HepG2 (cell line): ENCODE data around the gene PDZRN4. TPM values are rescaled to one million over a fixed set of nuclear protein-coding genes. Genes with fewer than 3 reads are reported as not detected.

Experiments used
- ATAC-seq: fragments of 200-7000 bp; cut with Tn5 transposase; 3 replicates; pipeline ENCODE4 v1.9.1; 2020; ENCODE audit warnings: mild to moderate bottlenecking, moderate library complexity
- BruUV-seq: library from RNA; stranded (reverse); fragments of 400-500 nt; replicated peaks from 2 replicates; lab custom pipeline; 2021; lab: Mats Ljungman, UMichigan
- CTCF ChIA-PET: fragments of 300-600 bp; formaldehyde crosslinking; extraction: SDS; loops from one replicate; lab custom pipeline; 2021; ENCODE audit warnings: low total read pairs, inconsistent platforms, low intra/inter-chr PET ratio; lab: Yijun Ruan, JAX
- POLR2A ChIA-PET: fragments of 350-600 bp; sonication (Branson Sonifier 250); formaldehyde crosslinking; loops from one replicate; lab custom pipeline; 2020; ENCODE audit warnings: antibody characterized with exemption, inconsistent platforms; lab: Yijun Ruan, JAX
- DNase-seq: peaks from one replicate; pipeline ENCODE4 v3.0.0-alpha.2; 2015; ENCODE audit warnings: low spot score
- FAIRE-seq: peaks from 3 replicates; lab custom pipeline; 2011; peaks lifted over from hg19 to GRCh38; lab: Jason Lieb, UNC
- H2AFZ ChIP-seq: one replicate; pipeline ENCODE4 v1.6.1; 2011; ENCODE audit warnings: low read length, inconsistent platforms
- H3K27ac ChIP-seq: fragments of 300-600 bp; 3 replicates; pipeline ENCODE4 v1.8.0; 2011; ENCODE audit warnings: mixed run types, mild to moderate bottlenecking, mixed read lengths, low read length, inconsistent platforms; ENCODE audit not compliant: insufficient read depth; ENCODE audit errors: extremely low read length
- H3K27me3 ChIP-seq, 2 experiments: fragments of 200-600 bp in 1 of 2; 2 replicates in 1 of 2; 3 replicates in 1 of 2; pipeline versions ENCODE4 v1.6.0 to v1.8.0; 2011; ENCODE audit warnings: low read length in 2 of 2, mild to moderate bottlenecking in 2 of 2, moderate library complexity in 2 of 2, inconsistent platforms in 1 of 2; ENCODE audit not compliant: insufficient read depth in 2 of 2, control insufficient read depth in 1 of 2
- H3K36me3 ChIP-seq, 2 experiments: fragments of 200-600 bp in 1 of 2; replicated peaks in 1 of 2; 2 replicates in 1 of 2; 3 replicates in 1 of 2; pipeline versions ENCODE4 v1.5.1 to v1.8.0; 2011; ENCODE audit warnings: low read length in 2 of 2, inconsistent platforms in 1 of 2; ENCODE audit not compliant: insufficient read depth in 2 of 2, control insufficient read depth in 1 of 2
- H3K4me1 ChIP-seq: 2 replicates; pipeline ENCODE4 v1.5.1; 2012; ENCODE audit warnings: low read length, inconsistent platforms; ENCODE audit not compliant: insufficient read depth
- H3K4me2 ChIP-seq: 2 replicates; pipeline ENCODE4 v1.6.0; 2011; ENCODE audit warnings: low read depth, low read length, inconsistent platforms
- H3K4me3 ChIP-seq, 3 experiments: fragments of 200-600 bp in 1 of 3; sonication (generic), shearing (Covaris generic) in 1 of 3; replicated peaks in 1 of 3; 2 replicates each; pipeline ENCODE4 v1.5.1; 2011 to 2016; ENCODE audit warnings: low read length in 3 of 3, inconsistent platforms in 2 of 3, low read depth in 2 of 3, mild to moderate bottlenecking in 2 of 3, control low read depth in 1 of 3, mixed read lengths in 1 of 3; ENCODE audit not compliant: insufficient read depth in 1 of 3
- H3K79me2 ChIP-seq: one replicate; pipeline ENCODE4 v1.6.1; 2011; ENCODE audit warnings: low read length, inconsistent platforms; ENCODE audit not compliant: insufficient read depth
- H3K9ac ChIP-seq: 2 replicates; pipeline ENCODE4 v1.6.0; 2011; ENCODE audit warnings: mild to moderate bottlenecking, low read depth, low read length, inconsistent platforms; ENCODE audit not compliant: insufficient read depth
- H3K9me3 ChIP-seq: 2 replicates; pipeline ENCODE4 v1.5.1; 2012; ENCODE audit warnings: mild to moderate bottlenecking, low read length
- H4K20me1 ChIP-seq: 2 replicates; pipeline ENCODE4 v1.6.0; 2011; ENCODE audit warnings: inconsistent platforms, mild to moderate bottlenecking, low read length, moderate library complexity; ENCODE audit not compliant: insufficient read depth
- GATAD2A ChIP-seq: IDR thresholded peaks from 2 replicates; pipeline ENCODE4 v1.6.1; 2016
- KLF15 ChIP-seq: sonication (generic); formaldehyde crosslinking; IDR thresholded peaks from 2 replicates; pipeline ENCODE4 v1.8.1; 2023; ENCODE audit warnings: borderline replicate concordance, mild to moderate bottlenecking, inconsistent platforms, missing genetic modification reagents, mixed read lengths
- RORA ChIP-seq: sonication (generic); formaldehyde crosslinking; IDR thresholded peaks from 2 replicates; pipeline ENCODE4 v1.5.0; 2020; ENCODE audit warnings: mild to moderate bottlenecking, missing genetic modification reagents, moderate library complexity
- TBX2 ChIP-seq: sonication (generic); formaldehyde crosslinking; IDR thresholded peaks from 2 replicates; pipeline ENCODE4 v1.5.0; 2020; ENCODE audit warnings: missing genetic modification reagents, mild to moderate bottlenecking, borderline replicate concordance
- ZFP41 ChIP-seq: sonication (generic); formaldehyde crosslinking; IDR thresholded peaks from 2 replicates; pipeline ENCODE4 v1.4.0; 2020; ENCODE audit warnings: mild to moderate bottlenecking, missing genetic modification reagents, borderline replicate concordance
- ZNF225 ChIP-seq: sonication (generic); formaldehyde crosslinking; IDR thresholded peaks from 2 replicates; pipeline ENCODE4 v1.4.0; 2020; ENCODE audit warnings: mild to moderate bottlenecking, missing genetic modification reagents
- WGBS: methylation state at CpG from one replicate; pipeline ENCODE4 v1.1.6; 2017; ENCODE audit warnings: low lambda C conversion rate; 5-methylcytosine and 5-hydroxymethylcytosine counted together
- in situ Hi-C: cut with HindIII; loops from 2 replicates; pipeline ENCODE4 v1.10.0; 2017; ENCODE audit warnings: low pct_unique_long_range_greater_than_20kb; ENCODE audit not compliant: extremely low pct_ligation_motif_present
- intact Hi-C: fragments of 100-400 bp; cut with micrococcal nuclease; formaldehyde crosslinking; loops from one replicate; pipeline ENCODE4 v1.10.0; 2022; ENCODE audit not compliant: unreplicated experiment
- polyA plus RNA-seq, 8 experiments: library from polyadenylated mRNA; depleted of rRNA in 3 of 8; stranded (reverse) in 7 of 8; unstranded in 1 of 8; fragments of >200 nt; fragmentation: Illumina TruSeq in 4 of 8; extraction: Trizol in 4 of 8; gene quantifications; 2 replicates each; pipeline versions ENCODE4 v1.2.1 to v1.2.3, GENCODE V29; 2011 to 2016; ENCODE audit warnings: low read depth in 4 of 8, missing spikeins in 1 of 8, mixed read lengths in 1 of 8; ENCODE audit not compliant: insufficient read depth in 1 of 8
- total RNA-seq, 5 experiments: library from RNA; depleted of rRNA; stranded (reverse); fragments of >200 nt; fragmentation: Illumina TruSeq; extraction: Trizol; gene quantifications; 2 replicates each; pipeline ENCODE4 v1.2.3, GENCODE V29; 2016; ENCODE audit warnings: low read depth in 1 of 5
- TF ChIP-seq, protein P1 (sequence below): conservative IDR thresholded peaks from 2 replicates; pipeline ENCODE4 v1.6.1; 2018; ENCODE audit warnings: missing genetic modification reagents
- TF ChIP-seq, protein P2 (sequence below): sonication (generic); formaldehyde crosslinking; IDR thresholded peaks from 2 replicates; pipeline ENCODE4 v1.8.1; 2022; ENCODE audit warnings: low read depth, mild to moderate bottlenecking, missing genetic modification reagents
- TF ChIP-seq, protein P3 (sequence below): sonication (generic); formaldehyde crosslinking; IDR thresholded peaks from 2 replicates; pipeline ENCODE4 v1.4.0; 2020; ENCODE audit warnings: mild to moderate bottlenecking, missing genetic modification reagents

The PDZRN4 gene
- total and polyA plus RNA-seq, 2 of the 13 experiments (the other 11 are each of a cell fraction or from before 2014, with no cell fraction given): not detected

DNA sequence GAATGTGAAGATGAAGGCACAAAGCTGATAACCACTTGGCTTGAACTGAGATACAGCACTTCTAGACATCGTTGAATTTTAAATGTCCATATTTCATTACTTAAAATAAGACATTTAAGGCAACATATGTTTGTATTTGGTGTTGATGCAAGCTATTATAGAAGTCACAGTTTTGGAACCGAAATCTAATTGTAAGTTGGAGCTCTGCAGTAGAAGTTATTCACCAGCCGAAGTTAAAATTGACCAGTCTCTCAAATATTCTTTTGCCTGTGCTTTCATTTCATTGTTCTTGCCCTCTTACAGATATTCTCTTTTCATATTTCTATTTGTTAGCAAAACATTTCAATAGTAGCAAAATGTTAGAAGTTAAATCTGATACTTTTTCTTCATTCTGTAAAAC, 332.7 kb downstream of the PDZRN4 start:
- ATAC-seq (no peak), FAIRE-seq (no peak), DNase-seq (no peak)
- ChIA-PET CTCF (no interaction called here), POLR2A (no interaction called here)
- TF ChIP-seq, protein P1, sequence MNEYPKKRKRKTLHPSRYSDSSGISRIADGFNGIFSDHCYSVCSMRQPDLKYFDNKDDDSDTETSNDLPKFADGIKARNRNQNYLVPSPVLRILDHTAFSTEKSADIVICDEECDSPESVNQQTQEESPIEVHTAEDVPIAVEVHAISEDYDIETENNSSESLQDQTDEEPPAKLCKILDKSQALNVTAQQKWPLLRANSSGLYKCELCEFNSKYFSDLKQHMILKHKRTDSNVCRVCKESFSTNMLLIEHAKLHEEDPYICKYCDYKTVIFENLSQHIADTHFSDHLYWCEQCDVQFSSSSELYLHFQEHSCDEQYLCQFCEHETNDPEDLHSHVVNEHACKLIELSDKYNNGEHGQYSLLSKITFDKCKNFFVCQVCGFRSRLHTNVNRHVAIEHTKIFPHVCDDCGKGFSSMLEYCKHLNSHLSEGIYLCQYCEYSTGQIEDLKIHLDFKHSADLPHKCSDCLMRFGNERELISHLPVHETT (CRISPR knock-in tag): no peak
- TF ChIP-seq ZNF225 (CRISPR knock-in tag) (no peak), KLF15 (no peak), GATAD2A (CRISPR knock-in tag) (no peak)
- H3K9ac ChIP-seq: no peak overlapping the region
- H3K9me3 ChIP-seq: no peaks in the 10 kb centered on the region
- intact Hi-C loops: no loop called here
- no peak overlapping the region for H3K4me2 ChIP-seq
- no peak overlapping the region for H3K27ac ChIP-seq
- BruUV-seq: no TSS peak
- no peaks in the 10 kb centered on the region for H3K4me1 ChIP-seq
- no peak overlapping the region for H2AFZ ChIP-seq
- no peaks in the 10 kb centered on the region for H4K20me1 ChIP-seq
- WGBS: 0% methylated on average over 3 of the region's 3 CpGs
- H3K79me2 ChIP-seq: no peaks in the 10 kb centered on the region
- H3K4me3 ChIP-seq: no peak overlapping the region
- in situ Hi-C loops: no loop called here
- H3K27me3 ChIP-seq: no peaks in the 10 kb centered on the region
- no peaks in the 10 kb centered on the region for H3K36me3 ChIP-seq

DNA sequence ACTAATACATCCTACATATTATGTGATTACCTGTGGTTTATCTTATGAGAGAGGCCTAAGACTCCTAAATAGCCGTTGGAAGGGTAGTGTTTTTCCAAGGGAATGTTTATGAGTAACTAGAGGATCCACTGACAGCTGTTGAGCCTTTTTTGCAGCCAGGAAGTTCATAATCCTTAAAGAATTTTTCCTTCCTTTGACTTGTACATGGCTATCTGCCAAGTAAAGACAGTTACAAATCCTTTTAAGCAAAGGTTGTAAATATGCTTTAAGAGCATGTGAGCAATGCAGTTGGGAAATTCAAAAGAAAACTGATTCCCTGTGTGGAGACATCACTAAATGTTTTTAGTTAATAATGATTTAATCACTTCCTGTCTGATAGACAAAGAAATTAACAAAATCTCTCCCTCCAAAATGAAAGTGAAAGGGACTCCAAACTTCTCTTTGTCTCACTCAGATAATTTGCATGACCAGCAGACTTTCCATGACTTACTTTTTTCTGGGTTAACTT, 333.8 kb downstream of the PDZRN4 start:
- DNase-seq: no peak
- H3K4me2 ChIP-seq: no peak overlapping the region
- no peak for FAIRE-seq
- no peaks in the 10 kb centered on the region for H3K4me1 ChIP-seq
- H3K4me3 ChIP-seq: no peak overlapping the region
- ChIA-PET POLR2A (no interaction called here), CTCF (no interaction called here)
- in situ Hi-C loops (no loop called here), intact Hi-C loops (no loop called here)
- H3K27ac ChIP-seq: no peak overlapping the region
- TF ChIP-seq, protein P2, sequence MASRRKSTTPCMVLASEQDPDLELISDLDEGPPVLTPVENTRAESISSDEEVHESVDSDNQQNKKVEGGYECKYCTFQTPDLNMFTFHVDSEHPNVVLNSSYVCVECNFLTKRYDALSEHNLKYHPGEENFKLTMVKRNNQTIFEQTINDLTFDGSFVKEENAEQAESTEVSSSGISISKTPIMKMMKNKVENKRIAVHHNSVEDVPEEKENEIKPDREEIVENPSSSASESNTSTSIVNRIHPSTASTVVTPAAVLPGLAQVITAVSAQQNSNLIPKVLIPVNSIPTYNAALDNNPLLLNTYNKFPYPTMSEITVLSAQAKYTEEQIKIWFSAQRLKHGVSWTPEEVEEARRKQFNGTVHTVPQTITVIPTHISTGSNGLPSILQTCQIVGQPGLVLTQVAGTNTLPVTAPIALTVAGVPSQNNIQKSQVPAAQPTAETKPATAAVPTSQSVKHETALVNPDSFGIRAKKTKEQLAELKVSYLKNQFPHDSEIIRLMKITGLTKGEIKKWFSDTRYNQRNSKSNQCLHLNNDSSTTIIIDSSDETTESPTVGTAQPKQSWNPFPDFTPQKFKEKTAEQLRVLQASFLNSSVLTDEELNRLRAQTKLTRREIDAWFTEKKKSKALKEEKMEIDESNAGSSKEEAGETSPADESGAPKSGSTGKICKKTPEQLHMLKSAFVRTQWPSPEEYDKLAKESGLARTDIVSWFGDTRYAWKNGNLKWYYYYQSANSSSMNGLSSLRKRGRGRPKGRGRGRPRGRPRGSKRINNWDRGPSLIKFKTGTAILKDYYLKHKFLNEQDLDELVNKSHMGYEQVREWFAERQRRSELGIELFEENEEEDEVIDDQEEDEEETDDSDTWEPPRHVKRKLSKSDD (CRISPR knock-in tag): no peak
- no peak for TF ChIP-seq RORA
- no peak for TF ChIP-seq TBX2 (CRISPR knock-in tag)
- TF ChIP-seq ZFP41 (CRISPR knock-in tag): no peak
- TF ChIP-seq, protein P3, sequence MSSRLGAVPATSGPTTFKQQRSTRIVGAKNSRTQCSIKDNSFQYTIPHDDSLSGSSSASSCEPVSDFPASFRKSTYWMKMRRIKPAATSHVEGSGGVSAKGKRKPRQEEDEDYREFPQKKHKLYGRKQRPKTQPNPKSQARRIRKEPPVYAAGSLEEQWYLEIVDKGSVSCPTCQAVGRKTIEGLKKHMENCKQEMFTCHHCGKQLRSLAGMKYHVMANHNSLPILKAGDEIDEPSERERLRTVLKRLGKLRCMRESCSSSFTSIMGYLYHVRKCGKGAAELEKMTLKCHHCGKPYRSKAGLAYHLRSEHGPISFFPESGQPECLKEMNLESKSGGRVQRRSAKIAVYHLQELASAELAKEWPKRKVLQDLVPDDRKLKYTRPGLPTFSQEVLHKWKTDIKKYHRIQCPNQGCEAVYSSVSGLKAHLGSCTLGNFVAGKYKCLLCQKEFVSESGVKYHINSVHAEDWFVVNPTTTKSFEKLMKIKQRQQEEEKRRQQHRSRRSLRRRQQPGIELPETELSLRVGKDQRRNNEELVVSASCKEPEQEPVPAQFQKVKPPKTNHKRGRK (CRISPR knock-in tag): no peak
- H3K9ac ChIP-seq: no peak overlapping the region
- no peak for ATAC-seq
- WGBS: 0% methylated on average over 1 of the region's 1 CpG
- no peaks in the 10 kb centered on the region for H3K79me2 ChIP-seq
- H4K20me1 ChIP-seq: no peaks in the 10 kb centered on the region
- no peaks in the 10 kb centered on the region for H3K9me3 ChIP-seq
- no peaks in the 10 kb centered on the region for H3K36me3 ChIP-seq
- no peaks in the 10 kb centered on the region for H3K27me3 ChIP-seq
- H2AFZ ChIP-seq: no peak overlapping the region
- BruUV-seq: no TSS peak
